ENCODE data around the gene CSNK1G2.
"Not testable (repeated sequence)": the region's sequence is repeated elsewhere in the genome, so short reads cannot be mapped to it uniquely, and the experiment has no call there.

Gene CSNK1G2

GRCh38 chr19:1987197-1988187 lies 46.5 kb downstream of the CSNK1G2 start:
- no peak overlapping the region for H3K27ac ChIP-seq
- no peak for DNase-seq (ENCODE audit: low spot score)
- TF ChIP-seq CTCF (IDR thresholded peaks at IDR 0.05) = no peak
- H3K4me3 ChIP-seq = no peak overlapping the region

GRCh38 chr19:1988464-1988863 lies 47.5 kb downstream of the CSNK1G2 start:
- H3K27ac ChIP-seq; H3K4me3 ChIP-seq; DNase-seq (ENCODE audit: low spot score): not testable (repeated sequence)

- TF ChIP-seq CTCF (IDR thresholded peaks at IDR 0.05) = no peak
- no peak for DNase-seq (ENCODE audit: low spot score)
- Histone ChIP-seq H3K27ac (no peak overlapping the region), H3K4me3 (no peak overlapping the region)
Measured at GRCh38 chr19:1989513-1990229, 48.7 kb downstream of the CSNK1G2 start.

- no peak for TF ChIP-seq CTCF (IDR thresholded peaks at IDR 0.05)
- Histone ChIP-seq H3K27ac (no peak overlapping the region), H3K4me3 (no peak overlapping the region)
- DNase-seq (ENCODE audit: low spot score) = peak; percentile 64
Measured at GRCh38 chr19:1990230-1991017, 49.5 kb downstream of the CSNK1G2 start.

- no peak overlapping the region for H3K4me3 ChIP-seq
- H3K27ac ChIP-seq = no peak overlapping the region
- peak; percentile 70 for DNase-seq (ENCODE audit: low spot score)
- no peak for TF ChIP-seq CTCF (IDR thresholded peaks at IDR 0.05)
Measured at GRCh38 chr19:1991018-1991913, 50.3 kb downstream of the CSNK1G2 start.

- DNase-seq (ENCODE audit: low spot score) = no peak
- no peak overlapping the region for H3K27ac ChIP-seq
- TF ChIP-seq CTCF (IDR thresholded peaks at IDR 0.05) = no peak
- no peak overlapping the region for H3K4me3 ChIP-seq
Measured at GRCh38 chr19:1992759-1993260, 51.8 kb downstream of the CSNK1G2 start.

Measured in coronary artery (tissue), 2 donors.